HG02852 (cell line): ENCODE measurements around the gene PDZD4.

Source experiments
- ATAC-seq: cut with Tn5 transposase; IDR thresholded peaks from one replicate; pipeline ENCODE4 v1.9.1; 2021; ENCODE audit warnings: mild to moderate bottlenecking, moderate library complexity; ENCODE audit not compliant: unreplicated experiment

Gene PDZD4

DNA sequence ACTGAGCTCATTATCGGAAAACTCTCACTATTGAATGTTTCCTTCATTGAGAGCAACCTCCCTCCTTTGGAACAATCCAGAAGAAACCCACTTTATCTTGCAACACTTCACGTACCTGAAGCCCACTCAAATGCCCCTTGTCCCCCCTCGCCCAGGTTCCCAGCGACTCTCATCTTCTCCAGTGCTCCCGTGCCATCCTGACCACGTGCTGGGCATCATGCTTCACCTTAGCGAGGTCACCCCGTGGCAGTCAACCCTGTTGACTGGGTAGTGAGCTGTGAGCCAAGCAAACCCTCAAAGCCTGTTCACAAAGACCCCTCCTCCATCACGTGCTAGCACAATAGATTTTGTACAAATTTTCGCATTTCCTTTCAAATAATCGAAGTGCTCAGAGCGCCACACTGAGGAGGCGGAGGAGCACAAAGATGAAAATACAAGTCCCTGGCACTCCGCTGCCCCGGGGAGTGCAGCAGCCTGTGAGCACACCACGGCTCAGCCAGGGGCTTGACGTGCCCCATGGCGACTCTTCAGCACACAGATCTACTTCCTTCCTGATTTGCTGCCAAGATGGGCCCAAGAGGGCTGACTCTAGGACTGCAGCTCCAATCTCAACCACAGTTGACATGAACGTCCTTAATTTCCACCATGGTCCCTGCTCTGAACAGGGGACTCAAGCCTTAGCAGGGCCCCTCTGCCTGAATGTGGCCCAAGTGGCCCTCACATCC is 15.6 kb downstream of the PDZD4 start:
- ATAC-seq, result no peak

DNA sequence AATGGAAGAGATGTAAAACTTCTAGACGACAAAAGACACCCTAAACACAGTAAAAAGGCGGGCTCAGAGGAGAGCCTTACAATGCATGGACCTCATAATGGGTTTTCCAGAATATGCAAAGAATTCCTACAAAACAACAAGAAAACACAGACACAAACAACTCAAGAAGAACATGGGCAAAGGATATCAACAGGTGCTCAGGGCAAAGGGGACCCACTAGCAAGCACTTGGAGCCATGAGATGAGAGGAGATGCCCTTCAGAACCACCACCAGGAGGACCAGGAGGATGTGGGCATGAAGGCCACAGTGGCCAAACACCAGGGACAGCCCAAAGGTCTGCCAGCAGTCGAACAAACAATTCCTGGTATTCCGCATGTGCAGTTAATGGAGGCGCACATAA is 17.2 kb downstream of the PDZD4 start:
- no peak for ATAC-seq

DNA sequence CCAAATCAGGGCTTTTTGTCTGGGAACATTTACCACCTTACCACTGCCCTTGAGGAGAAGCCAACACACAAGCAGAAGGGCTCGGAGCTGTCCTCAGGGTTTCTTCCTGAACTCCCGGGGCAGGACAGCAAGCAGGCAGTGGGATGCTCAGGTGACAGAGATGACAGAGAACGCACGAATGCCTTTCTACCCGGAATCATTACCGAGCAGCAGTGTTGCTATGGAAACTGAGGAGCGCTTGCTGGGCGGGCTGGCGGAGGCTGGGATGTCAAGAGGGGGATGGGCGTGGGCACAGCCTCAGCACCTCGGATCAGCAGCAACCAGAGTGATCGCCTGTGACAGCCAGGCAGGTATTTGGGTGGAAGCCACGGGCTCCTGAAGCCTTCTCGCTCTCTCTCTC is 18.1 kb downstream of the PDZD4 start:
- no peak for ATAC-seq

DNA sequence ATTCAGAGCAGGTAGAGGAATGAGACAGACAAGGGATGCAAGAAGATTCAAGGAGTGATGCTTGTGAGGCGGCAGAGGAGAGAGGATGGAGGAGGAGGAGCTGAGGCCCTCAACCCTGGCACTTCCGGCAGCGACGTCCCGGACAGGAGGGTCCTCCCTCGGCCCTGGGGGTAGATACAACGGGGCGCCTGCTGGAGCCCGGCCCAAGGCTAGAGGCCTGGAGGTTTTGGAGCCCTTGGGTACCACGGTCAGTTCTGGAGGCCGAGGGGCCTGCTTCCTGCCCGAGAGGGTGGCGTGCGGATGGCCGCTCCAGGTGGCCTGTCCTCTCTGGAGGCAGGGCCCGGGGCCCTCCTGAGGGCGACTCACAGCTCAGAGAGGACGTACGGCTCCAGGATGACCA is 22.4 kb downstream of the PDZD4 start:
- ATAC-seq, result no peak

DNA sequence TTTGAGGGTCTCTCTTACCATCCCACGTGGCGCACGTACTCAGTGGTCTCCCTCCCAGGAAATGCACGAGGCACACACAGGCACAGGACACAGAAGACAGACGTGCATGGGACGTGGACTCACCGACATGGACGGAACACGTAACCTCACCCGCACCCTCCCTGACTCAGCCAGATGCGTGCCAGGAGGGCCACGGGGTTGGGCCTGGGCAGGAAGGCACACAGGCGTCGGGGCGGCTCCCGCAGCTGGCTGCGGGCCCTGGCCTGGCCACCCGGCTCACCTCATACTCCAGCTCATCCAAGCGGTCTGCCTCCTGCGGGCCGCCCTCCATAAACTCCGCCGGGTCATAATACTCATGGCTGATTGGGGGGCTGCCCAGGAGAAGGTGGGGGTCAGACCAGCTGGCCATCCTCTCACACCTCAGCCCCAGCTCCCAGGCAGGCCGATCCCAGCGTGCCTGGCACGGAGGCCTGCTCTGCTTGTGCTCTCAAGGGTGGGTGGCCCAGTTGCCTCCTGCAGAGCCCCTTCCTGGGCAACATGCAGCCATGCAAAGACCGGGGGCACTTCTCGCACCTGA is 23.3 kb downstream of the PDZD4 start:
- no peak for ATAC-seq

DNA sequence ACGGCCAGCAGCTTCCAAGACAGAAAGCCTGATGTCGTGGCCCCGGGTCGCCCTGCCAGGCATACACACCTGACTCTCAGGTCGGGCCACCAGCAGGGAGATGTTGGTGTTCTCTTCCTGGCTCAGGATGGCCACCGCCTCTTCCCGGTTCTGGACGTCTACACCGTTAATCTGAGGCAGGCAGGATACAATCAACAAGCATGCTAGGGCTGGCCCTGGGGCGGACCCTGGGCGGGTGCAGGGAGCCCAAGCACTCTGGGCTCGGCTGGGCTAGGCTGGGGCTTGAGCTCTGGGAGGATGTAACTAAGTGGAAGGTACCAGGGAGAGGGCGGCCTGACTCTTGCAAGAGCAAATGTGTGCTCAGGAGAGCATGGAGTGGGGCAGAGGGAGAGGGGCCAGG is 24.9 kb downstream of the PDZD4 start:
- ATAC-seq, result no peak

DNA sequence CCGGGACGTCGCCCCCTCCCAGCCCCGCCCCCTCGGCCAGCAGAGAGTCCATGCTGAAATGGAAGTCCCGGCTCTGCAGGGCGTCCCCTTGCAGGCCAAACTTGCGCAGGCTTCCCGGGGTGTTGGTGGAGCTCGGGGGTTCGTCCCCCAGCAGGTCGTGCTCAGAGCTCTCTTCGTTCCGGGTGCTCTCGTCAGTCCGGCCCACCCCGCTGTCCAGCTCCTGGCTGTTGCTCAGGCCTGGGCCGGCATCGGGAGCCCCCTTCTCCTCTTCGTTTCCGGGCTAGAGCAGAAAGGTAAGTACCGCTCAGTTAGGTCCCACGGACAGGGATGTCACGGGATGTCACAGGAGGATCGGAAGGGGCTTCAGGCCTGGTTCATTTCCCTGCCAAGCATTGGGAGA is 25.7 kb downstream of the PDZD4 start:
- no peak for ATAC-seq

DNA sequence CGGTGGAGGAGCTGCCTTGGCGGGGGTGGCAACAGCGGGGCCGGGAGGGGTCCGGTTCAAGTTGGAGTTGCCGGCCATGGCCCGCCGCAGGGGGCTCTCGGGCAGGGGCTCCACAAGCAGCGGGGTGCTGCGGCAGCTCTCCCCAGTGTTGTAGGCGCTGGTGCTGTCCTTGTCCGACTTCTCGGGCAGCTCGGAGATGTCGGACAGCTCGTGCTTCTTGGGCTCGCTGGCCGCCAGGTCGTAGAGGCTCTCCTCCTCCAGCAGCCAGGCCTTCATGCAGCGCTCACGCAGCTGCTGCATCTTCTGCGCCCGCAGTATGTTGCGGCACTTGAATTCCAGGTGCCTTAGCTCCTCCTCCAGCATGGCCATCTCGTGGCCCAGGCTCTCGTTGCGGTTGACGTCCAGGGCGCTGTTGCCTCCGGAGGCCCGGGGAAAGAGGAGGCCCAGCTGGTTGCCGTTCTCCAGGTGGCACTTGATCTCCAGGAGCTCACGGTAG is 26.2 kb downstream of the PDZD4 start:
- no peak for ATAC-seq

DNA sequence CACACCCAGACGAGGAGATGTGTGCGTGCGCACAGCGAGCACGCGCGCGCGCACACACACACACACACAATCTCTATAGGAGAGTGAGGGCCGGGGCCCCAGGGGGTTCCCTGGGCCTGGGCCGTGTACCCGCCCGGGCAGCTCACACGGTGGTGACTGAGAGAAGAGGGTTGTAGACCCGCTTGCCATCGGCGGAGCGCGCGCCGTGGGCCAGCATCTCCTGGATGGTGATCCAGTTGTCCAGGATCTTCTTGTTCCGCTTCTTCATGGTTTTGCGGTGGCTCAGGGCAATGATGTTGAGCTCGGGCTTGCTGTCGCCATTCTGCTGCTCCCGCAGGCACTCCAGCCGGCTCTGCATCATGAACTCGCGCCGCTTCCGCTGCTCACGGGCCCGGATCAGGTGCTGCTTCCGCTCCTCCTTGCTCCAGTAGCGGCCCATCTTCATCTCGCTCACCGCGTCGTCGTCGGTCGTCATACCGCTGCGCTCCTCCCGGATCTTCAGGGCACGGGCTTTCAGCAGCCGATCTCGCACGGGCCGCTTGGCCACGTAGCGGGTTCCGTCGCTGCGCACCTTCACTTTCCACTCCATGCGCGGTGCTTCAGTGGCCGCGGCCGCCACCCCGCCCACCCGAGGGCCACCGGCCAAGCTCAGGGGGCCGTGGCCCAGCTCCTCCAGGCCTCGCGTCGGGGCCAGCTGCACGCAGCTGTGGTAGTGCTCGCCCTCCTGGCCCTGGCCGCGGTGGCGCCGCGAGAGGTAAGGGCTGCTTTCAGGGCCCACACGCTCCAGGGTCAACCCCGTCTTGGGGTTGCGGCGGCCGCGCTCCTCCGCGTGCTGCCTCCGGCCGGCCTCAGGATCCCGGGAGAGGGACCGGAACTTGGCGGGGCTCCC is 26.9 kb downstream of the PDZD4 start:
- ATAC-seq, result no peak

DNA sequence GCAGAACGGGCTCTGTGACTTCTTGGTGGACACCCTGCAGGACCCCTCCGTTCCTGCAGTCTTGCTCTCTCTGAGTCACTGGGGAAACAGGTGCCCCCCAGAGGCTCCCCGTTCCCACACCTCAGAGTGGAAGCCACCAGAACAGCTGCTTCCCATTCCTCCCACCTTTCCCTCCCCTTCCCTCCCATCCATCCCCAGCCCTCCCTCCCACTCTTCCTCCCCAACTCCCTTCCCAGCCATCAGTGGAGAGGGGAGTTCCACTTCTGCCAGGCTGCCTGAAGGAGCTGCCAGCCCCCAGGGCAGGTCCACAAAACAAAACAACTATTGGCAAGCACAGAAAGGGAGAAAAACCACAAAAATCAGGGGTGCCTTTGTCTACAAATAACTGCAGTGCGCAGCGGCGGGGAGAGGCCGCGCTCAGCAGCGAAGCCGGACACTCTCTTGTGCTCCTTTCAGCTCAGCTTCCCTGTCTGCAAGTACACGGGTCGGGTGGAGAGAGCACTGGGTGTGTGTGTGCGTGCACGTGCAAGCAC is 27.8 kb downstream of the PDZD4 start:
- ATAC-seq, result no peak

DNA sequence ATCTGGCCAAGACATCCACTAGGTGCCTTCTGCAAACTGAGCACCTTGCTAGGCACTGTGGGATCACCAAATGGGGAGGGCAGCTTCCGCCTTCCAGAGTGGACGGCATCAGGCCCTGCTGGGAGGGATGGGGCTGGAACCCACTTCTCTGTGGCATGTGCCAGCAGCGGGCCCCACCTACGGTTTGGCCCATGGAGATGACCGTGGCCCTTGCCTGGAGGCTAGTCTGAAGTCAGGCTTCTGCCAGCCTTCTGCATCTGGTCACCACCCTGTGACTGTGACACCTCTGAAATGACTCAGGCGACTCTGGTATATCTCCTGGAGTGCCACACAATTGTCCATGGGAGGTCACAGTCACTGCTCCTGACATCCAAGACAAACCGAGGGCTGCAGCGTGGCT is 28.7 kb downstream of the PDZD4 start:
- ATAC-seq, result no peak

DNA sequence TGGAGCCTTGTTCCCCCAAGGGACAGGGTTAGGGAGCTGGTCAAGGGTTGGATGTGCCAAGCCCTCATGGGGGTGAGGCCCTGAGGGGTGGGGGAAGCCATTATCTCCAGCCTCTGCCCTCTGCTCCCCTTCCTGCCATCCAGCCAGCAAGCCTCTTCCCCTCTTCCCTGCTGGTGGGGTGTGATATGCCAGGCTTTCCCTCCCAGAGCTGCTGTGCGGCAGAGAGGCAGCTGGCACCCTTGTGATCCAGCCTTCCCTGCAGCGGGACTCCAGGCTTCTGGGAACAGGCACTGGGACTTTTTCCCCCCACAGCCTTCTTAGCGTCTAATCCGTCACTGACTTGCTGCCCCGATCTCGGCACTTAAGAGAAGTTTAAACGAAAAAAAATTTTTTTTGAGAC is 29.6 kb downstream of the PDZD4 start:
- ATAC-seq, result no peak

DNA sequence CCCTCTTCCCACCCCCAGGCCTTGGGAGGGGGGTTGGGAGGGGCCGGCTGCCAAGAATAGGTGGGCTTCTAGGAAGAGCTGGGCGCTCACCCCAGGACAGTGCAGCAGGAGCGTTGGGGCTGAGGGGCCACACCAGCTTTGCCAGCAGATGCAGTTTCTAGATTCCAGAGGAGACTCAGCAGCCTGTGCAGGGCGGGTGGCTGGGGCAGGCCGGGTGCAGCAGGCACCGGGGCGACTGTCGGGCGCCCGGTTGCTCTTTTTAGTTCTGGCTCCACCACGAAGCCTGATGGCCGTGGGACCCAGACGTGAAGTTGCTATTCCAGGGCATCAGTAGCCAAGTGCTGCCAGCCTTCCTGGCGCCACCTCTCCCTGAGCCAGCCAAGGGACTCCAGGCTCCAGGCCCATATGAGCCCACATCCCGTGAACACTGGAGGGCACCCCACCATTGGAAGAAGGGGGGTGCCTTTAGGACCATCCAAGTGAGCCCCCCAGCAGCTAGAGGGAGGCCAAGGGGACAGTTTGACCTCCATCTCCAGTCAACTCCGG is 30.1 kb downstream of the PDZD4 start:
- no peak for ATAC-seq

DNA sequence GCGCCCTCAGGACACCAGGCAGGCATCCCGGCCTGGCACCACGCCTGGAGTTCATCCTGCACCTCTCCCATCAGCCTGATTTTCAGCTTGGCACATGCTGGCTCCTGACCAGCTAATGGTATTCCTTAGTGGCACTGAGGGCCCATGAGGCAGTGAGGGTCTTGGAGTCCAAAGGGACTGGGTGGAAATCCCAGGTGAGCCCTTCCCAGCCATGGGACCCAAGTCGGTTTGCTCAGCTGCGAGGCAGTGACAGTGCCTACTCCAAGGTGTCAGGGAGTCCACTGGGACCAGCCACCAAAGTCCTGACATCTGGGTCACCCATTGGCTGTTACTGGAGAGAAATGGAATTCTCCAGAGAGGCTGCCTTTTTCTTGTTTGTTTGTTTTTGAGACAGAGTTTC is 31.0 kb downstream of the PDZD4 start:
- ATAC-seq, result no peak

DNA sequence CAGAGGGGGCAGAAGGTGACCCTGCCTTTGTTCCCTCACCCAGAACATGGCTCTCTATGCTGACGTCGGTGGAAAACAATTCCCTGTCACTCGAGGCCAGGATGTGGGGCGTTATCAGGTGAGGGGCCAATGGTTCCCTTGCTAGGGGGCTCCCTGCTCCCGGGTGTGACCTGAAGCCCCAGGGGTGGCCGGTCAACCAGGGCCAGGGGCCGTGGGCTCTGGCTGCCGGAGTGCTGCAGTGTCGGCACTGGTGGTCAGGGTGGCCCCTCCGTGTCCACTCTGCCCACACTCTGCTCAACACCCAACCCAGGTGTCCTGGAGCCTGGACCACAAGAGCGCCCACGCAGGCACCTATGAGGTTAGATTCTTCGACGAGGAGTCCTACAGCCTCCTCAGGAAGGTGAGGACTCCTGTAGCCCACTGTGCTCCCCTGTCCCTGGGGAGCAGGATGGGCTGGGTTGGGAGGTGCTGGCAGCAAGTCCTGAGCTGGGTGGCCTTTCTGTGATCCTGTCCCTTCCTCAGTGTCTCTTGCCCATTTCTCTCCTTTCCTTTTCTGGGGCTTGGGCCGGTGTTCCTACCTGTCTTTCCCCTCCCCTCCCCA is 32.8 kb downstream of the PDZD4 start:
- no peak for ATAC-seq

DNA sequence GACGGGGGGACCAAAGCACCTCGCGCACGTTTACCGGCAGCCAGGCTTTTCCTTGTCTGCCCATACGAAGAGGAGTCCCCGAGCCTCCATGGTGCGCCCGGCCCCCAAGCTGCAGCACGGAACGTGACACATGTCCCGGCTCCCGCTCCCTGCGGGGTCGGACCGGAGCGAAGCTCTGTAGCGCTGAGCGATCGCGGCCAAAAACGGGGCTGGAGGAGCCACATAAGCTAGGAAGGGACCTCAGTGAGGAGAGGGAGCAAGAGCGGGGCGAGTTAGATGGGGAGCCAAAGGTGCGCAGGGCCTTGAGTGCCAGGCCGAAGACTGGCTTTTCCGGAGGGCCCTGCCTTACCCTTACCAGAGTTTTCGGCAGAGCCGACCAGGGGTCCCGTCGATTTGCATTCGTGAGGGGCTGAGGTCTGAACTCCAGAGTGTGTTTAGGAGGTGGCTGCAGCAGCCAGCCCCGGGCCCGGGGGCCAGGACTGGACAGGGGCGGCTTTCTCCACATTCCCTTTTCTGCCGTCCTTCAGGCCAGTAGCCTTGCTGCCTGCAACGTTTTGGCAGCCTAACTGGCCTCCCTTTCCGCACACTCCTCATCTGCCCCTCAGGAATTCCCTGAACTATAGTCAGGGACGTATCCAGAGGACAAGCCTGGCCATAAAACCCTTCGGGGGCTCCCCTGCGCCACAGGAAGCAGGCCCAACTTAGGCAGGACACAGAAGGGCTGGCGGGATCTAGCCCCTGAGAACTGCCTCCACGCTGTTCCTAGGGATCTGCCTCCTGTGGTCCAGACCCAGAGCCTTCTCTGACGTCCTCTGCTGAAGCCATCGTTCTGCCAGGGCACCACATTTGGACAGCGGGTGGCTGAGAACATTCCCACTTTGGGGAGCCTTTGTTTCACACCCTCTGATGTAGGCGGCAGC is 35.2 kb downstream of the PDZD4 start:
- ATAC-seq, result no peak

DNA sequence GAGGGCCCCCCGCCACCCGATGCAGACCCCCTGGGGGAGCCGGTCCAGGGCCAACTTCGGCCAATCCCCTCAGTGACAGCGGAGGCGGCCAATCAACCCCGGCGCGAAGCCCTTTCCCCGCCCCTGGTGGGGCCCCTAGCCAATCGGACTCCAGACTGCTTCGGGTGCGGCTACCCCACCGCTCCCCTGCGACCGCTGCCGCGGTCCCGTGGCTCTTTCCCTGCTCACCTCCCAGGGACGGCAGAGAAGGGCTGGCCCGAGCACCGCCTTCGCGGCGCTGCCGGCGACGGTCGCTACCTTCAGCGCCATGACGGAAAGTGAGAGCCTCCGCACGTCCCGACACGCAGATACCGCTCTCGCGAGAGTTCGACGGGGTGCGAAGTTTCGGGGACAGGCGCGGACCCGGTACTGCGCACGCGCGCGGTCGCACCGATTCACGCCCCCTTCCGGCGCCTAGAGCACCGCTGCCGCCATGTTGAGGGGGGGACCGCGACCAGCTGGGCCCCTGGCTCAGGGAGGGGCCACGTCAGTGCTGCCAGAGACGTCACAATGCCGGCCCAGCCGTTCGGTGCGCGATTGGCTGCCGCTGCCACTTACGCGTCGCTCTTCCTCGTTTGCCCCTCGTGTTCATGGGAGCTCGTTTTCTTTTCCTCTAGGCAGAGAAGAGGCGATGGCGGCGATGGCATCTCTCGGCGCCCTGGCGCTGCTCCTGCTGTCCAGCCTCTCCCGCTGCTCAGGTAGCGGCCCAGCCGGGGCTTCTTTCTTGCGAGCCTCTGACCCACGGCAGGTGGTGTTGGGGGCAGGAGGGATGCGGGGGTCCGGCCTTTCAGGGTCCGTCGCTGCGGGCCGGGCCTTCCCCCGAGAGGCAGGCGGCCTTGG is 36.1 kb downstream of the PDZD4 start, which contains the start of the genes IDH3G and SSR4:
Gene IDH3G, minus strand, starts transcription at position 358 of the 879 bp plus-strand sequence. Its CDS starts 49 bp downstream, at position 309.
Gene SSR4, plus strand, starts transcription at position 651 of the 879 bp plus-strand sequence. Its CDS starts 20 bp downstream, at position 671.
- ATAC-seq, result peak; percentile 85

DNA sequence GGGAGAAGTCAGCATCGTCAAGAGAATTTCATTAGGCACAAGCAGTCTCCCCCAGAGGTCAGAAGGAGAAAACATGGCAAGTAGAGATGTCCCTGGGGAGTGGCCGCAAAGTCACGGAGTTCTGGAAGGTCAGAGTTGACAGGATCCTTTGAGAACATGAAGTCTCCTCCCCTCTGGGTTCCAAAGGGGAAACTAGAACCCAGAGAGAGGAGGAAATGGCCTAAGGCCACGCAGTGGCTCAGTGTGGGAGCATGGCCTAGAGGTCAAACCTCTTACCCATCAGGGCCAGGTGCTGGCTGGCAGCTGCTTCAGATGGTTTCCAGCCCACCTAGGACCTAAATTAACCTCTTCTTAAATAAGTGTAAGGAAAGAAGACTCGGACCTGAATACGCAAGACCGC is 37.1 kb downstream of the PDZD4 start:
- ATAC-seq, result no peak

DNA sequence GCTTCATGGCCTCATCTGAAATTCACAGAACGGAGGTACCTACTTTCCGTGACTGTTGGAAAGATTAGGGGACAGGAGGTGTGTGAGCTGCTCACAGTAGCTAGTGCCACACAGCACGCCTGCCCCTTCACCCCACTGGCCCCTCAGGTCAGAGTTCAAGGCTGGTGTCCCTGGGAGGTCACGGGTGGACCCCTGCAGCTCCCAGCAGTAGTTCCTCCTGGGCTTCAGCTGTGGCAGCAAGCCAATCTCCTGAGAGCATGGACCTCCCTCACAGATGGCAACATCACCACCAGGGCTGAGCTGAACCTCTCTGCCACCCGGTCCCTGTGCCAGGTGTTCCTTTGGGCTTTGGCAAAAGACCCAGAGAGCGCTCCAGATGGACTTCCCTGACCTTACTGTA is 38.0 kb downstream of the PDZD4 start:
- no peak for ATAC-seq
